Bronchial epithelial cell (primary cell): ENCODE measurements around the gene UXS1. TPM values are rescaled to one million over a fixed set of nuclear protein-coding genes. Genes with fewer than 3 reads are reported as not detected.
"Not testable (repeated sequence)": the region's sequence is repeated elsewhere in the genome, so short reads cannot be mapped to it uniquely, and the experiment has no call there.

Experiments used
- DNase-seq: peaks from one replicate; pipeline ENCODE4 v3.0.0-alpha.2; 2010; ENCODE audit warnings: low read depth
- FAIRE-seq: peaks from 2 replicates; lab custom pipeline; 2011; peaks lifted over from hg19 to GRCh38; lab: Jason Lieb, UNC
- H3K27me3 ChIP-seq: 2 replicates; pipeline ENCODE4 v1.5.1; 2011; ENCODE audit warnings: low read length; ENCODE audit not compliant: control insufficient read depth, insufficient read depth
- H3K36me3 ChIP-seq: 2 replicates; pipeline ENCODE4 v1.5.1; 2011; ENCODE audit warnings: low read length; ENCODE audit not compliant: control insufficient read depth, insufficient read depth
- H3K4me3 ChIP-seq: 2 replicates; pipeline ENCODE4 v1.5.1; 2011; ENCODE audit warnings: mild to moderate bottlenecking, low read depth, low read length, control low read depth
- total RNA-seq: library from RNA; depleted of rRNA; stranded (reverse); fragments of >200 nt; gene quantifications from 2 replicates; pipeline ENCODE4 v1.2.1, GENCODE V29; 2014
- TF ChIP-seq, protein P1 (sequence below): IDR thresholded peaks from 2 replicates; pipeline ENCODE4 v1.5.1; 2011; ENCODE audit warnings: mild to moderate bottlenecking, moderate library complexity, low read length, control low read depth, inconsistent platforms; ENCODE audit not compliant: insufficient read depth, severe bottlenecking

UXS1 gene
- total RNA-seq, 1 donor from 2014 or later = 41.6 TPM

DNA sequence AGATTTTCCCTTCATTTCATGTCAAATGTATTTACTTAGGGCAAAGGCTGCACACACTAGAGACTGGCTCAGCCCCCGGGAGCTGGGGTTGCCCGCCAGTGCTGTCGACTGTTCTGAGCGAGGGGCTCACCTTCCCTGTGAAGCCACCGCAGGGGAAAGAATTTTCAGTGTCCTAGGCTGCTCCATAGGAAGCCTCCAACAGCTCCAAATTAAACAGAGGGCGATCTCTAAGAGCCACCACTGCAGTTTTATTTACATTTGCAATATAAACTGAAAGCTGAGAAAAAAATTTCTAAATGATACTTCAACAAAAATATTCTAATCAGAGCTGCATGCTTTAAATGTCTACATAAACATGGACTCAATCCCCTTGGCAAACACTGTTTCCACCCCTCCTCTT is 54.0 kb downstream of the UXS1 start:
- DNase-seq (no peak), FAIRE-seq (no peak)
- peaks cover 7% of the 10 kb centered on the region for H3K36me3 ChIP-seq
- no peak overlapping the region for H3K4me3 ChIP-seq
- no peaks in the 10 kb centered on the region for H3K27me3 ChIP-seq
- TF ChIP-seq, protein P1, sequence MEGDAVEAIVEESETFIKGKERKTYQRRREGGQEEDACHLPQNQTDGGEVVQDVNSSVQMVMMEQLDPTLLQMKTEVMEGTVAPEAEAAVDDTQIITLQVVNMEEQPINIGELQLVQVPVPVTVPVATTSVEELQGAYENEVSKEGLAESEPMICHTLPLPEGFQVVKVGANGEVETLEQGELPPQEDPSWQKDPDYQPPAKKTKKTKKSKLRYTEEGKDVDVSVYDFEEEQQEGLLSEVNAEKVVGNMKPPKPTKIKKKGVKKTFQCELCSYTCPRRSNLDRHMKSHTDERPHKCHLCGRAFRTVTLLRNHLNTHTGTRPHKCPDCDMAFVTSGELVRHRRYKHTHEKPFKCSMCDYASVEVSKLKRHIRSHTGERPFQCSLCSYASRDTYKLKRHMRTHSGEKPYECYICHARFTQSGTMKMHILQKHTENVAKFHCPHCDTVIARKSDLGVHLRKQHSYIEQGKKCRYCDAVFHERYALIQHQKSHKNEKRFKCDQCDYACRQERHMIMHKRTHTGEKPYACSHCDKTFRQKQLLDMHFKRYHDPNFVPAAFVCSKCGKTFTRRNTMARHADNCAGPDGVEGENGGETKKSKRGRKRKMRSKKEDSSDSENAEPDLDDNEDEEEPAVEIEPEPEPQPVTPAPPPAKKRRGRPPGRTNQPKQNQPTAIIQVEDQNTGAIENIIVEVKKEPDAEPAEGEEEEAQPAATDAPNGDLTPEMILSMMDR = no peak

DNA sequence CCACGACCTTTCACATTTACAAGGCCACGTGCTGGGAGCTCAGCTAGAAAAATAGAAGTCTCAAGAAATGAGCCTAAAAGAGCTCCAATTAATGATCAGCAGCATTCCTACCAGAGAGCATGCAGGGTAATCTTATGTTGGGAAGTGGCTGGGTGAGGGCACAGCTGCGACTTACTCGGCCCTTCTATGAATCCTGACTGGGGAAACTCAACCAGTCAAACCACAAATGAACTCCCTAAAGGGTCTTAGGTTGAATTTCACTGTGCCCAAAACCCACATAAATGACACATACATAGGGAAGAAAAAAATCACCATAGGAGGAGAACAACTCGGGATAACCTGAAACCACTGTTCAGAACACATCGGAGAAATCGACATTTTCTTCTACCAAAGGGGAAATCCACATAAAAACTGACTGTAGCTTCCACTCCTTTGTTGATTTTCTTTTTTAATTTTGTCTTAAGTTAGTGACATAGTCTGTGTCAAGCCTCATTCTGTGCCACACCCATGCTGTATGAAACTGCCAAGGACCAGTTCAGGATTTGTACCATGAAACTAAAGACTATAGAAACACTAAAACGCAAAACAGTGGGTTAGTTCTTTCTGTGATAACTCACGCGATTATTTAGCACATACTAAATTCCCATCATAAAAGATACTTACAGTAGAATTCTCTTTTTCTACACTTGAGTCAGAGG is 54.7 kb downstream of the UXS1 start:
- FAIRE-seq = no peak
- H3K4me3 ChIP-seq = no peak overlapping the region
- no peaks in the 10 kb centered on the region for H3K27me3 ChIP-seq
- DNase-seq = no peak
- peaks cover 5% of the 10 kb centered on the region for H3K36me3 ChIP-seq
- TF ChIP-seq, protein P1 = no peak

DNA sequence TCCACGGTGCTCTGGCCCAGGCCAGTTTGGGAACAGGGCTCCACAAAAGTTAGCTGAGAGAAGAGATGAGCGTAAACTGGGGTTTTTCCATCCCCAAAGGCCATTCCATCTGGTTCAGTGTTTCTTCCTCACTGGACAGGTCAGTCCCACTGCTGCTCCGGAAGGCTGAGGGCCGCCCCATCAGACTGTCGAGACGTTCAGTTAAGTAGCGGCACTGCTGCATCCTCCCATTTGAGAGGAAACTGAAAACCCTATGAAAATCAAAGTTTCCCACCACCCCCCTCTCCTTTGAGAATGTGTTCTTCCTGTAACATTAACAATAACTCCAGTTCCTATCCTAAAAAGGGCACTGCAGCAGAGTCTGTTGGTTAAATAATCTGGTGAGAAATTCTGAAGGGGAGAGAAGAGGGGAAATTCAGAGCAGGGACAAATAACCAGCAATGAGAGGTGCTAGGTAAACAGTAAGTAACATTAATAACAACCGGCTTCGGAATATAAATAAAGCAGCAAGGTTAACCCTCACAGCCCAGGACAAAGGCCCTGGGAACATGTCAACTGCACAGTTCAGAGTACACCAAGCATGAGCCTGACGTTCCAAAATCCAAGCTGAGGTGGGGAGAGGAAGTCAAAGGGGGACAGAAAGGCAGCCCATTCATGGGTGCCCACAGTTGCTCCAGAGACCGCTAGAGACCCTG is 55.4 kb downstream of the UXS1 start:
- FAIRE-seq (no peak), DNase-seq (no peak)
- Histone ChIP-seq H3K4me3 (no peak overlapping the region), H3K27me3 (no peaks in the 10 kb centered on the region), H3K36me3 (peaks cover 5% of the 10 kb centered on the region)
- TF ChIP-seq, protein P1 = no peak

DNA sequence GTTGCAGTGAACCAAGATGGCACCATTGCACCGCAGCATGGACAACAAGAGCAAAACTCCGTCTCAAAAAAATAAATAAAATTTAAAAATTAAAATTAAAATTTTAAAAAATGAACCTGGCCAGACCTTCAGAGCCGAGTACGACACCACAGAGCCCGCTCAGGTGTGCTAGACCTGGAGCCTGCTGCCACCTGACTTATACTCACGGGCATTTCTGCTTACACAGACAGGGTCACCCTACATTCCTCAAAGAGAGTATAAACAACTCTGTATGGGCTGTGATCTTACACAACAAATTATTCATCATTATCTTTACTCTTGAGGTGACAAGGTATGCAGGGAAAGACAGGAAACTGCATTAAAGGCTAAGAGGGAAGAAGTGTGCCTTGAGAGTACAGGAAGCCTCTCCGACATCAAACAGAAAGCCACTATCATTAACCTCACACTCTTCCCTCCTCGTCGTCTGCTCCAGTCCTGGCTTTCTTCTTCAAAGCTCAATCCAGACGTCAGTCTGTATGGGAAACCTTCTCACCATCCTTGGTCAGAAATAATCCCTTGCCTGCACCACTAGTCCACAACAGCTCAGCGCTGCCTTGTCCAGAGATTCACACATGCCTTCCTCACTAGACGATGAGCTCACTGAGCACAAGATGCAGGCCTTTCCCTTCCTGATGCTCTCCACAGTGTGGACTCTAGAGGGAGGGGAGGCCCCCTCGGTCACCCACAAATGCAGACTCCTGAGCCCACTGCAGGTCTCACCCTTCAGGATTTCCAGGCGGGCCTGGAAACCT is 56.2 kb downstream of the UXS1 start:
- FAIRE-seq = no peak
- TF ChIP-seq, protein P1 = no peak
- Histone ChIP-seq H3K27me3 (no peaks in the 10 kb centered on the region), H3K36me3 (peaks cover 5% of the 10 kb centered on the region), H3K4me3 (no peak overlapping the region)
- DNase-seq = no peak

DNA sequence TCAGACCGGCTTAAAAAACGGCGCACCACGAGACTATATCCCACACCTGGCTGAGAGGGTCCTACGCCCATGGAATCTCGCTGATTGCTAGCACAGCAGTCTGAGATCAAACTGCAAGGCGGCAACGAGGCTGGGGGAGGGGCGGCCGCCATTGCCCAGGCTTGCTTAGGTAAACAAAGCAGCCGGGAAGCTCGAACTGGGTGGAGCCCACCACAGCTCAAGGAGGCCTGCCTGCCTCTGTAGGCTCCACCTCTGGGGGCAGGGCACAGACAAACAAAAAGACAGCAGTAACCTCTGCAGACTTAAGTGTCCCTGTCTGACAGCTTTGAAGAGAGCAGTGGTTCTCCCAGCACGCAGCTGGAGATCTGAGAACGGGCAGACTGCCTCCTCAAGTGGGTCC is 62.9 kb downstream of the UXS1 start:
- not testable (repeated sequence) for FAIRE-seq, DNase-seq
- H3K4me3 ChIP-seq = peak overlapping the region; percentile 10

More for the DNA sequence above, 62.9 kb downstream of the UXS1 start:
- H3K27me3 ChIP-seq, H3K36me3 ChIP-seq: not testable (repeated sequence)
